Omental fat pad (tissue), 4 donors: ENCODE data around the gene SLC50A1. TPM values are rescaled to one million over a fixed set of nuclear protein-coding genes. Genes with fewer than 3 reads are reported as not detected.

Source experiments
- ATAC-seq: fragments of 150-250 bp; one replicate; pipeline ENCODE4 v1.9.1; 2016; ENCODE audit warnings: mild to moderate bottlenecking, moderate library complexity; ENCODE audit not compliant: low FRiP score
- DNase-seq: peaks from one replicate; pipeline ENCODE4 v3.0.0-alpha.2; 2019; ENCODE audit warnings: low spot score
- CTCF ChIP-seq, 3 donors: fragments of 450-650 bp; IDR thresholded peaks; one replicate each; pipeline ENCODE4 v1.5.1; 2016 to 2017; ENCODE audit warnings: antibody characterized with exemption in 3 of 3, mild to moderate bottlenecking in 3 of 3, moderate library complexity in 2 of 3
- total RNA-seq, 4 donors: library from RNA; depleted of rRNA; stranded (reverse); fragments of >200 nt; gene quantifications; one replicate each; pipeline ENCODE4 v1.1.0, GENCODE V29; 2016

Gene SLC50A1
- total RNA-seq, 4 donors from 2014 or later = 26.8 to 40.6 (median 27.5) TPM

GRCh38 chr1:155093911-155094621 is 41.6 kb upstream of the SLC50A1 start:
- TF ChIP-seq CTCF (IDR thresholded peaks at IDR 0.05) = no peak
- peak; percentile 13 for ATAC-seq

GRCh38 chr1:155094622-155094948 is 41.1 kb upstream of the SLC50A1 start:
- peak; percentile 73 for ATAC-seq
- no peak for DNase-seq
- TF ChIP-seq CTCF (IDR thresholded peaks at IDR 0.05) = no peak

More at GRCh38 chr1:155093911-155094621, 41.6 kb upstream of the SLC50A1 start:
- no peak for DNase-seq

- ATAC-seq = no peak
- TF ChIP-seq CTCF (IDR thresholded peaks at IDR 0.05) = no peak
- no peak for DNase-seq
These were observed 36.3 kb upstream of the SLC50A1 start for GRCh38 chr1:155099331-155099730.

GRCh38 chr1:155103325-155103724 is 32.3 kb upstream of the SLC50A1 start:
- no peak for ATAC-seq
- no peak for TF ChIP-seq CTCF (IDR thresholded peaks at IDR 0.05)
- no peak for DNase-seq

GRCh38 chr1:155104605-155105534 is 30.8 kb upstream of the SLC50A1 start:
- DNase-seq = no peak
- TF ChIP-seq CTCF (IDR thresholded peaks at IDR 0.05) = no peak
- no peak for ATAC-seq

- ATAC-seq = peak; percentile 56
- DNase-seq = no peak
- no peak for TF ChIP-seq CTCF (IDR thresholded peaks at IDR 0.05)
These were observed 30.0 kb upstream of the SLC50A1 start for GRCh38 chr1:155105604-155106011.
